ENCODE measurements around the gene GPRC5C.

GPRC5C gene

GRCh38 chr17:74450231-74450630 lies 18.3 kb downstream of the GPRC5C start:
- FAIRE-seq (no peak), DNase-seq (ENCODE audit: insufficient read length, low spot score) (no peak)

DNA sequence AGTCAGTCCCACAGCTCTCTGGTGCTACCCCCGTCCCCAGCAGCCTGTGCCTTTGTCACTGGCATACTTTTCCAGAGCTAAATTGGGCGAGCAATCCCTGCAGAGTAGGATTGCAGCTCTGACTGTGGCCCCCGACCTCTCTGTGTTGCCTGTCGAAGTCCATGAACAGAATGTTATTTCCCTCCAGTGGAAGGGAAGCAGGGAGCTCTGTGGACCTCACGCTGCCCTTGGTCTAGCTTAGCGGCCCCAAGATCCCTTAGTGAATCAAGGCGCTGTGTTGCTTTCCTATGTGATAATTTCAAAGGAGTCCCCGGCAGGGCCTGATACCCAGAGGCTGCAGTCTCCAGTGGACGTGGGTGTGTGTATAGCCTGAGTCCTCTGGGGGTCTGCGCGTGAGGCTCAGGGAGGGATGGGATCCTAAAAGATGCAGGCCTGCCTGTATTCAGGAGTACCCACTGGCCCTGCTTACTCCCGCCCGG lies 19.1 kb downstream of the GPRC5C start:
- FAIRE-seq, result no peak

DNA sequence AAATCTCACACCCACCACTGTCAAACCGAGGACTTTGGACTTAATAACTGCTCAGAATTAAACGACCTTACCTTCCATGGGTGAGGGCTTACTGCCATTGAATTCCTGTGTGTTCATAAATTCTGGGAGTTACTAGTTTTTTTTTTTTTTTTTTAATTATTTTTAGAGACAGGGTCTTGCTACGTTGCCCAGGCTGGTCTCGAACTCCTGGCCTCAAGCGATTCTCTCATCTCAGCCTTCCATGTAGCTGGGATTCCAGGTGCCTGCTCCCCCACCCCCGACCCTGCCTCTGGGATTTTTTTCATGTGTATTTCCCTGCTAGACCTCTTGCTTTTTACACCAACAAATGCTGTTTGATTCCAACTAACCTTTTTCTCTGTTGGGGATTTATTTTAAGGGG lies 19.7 kb downstream of the GPRC5C start:
- DNase-seq (ENCODE audit: insufficient read length, low spot score), result no peak
- no peak for FAIRE-seq

More for the DNA sequence above, 19.1 kb downstream of the GPRC5C start:
- DNase-seq (ENCODE audit: insufficient read length, low spot score), result no peak

GRCh38 chr17:74452033-74452840 lies 20.3 kb downstream of the GPRC5C start:
- no peak for DNase-seq (ENCODE audit: insufficient read length, low spot score)
- FAIRE-seq, result no peak

DNA sequence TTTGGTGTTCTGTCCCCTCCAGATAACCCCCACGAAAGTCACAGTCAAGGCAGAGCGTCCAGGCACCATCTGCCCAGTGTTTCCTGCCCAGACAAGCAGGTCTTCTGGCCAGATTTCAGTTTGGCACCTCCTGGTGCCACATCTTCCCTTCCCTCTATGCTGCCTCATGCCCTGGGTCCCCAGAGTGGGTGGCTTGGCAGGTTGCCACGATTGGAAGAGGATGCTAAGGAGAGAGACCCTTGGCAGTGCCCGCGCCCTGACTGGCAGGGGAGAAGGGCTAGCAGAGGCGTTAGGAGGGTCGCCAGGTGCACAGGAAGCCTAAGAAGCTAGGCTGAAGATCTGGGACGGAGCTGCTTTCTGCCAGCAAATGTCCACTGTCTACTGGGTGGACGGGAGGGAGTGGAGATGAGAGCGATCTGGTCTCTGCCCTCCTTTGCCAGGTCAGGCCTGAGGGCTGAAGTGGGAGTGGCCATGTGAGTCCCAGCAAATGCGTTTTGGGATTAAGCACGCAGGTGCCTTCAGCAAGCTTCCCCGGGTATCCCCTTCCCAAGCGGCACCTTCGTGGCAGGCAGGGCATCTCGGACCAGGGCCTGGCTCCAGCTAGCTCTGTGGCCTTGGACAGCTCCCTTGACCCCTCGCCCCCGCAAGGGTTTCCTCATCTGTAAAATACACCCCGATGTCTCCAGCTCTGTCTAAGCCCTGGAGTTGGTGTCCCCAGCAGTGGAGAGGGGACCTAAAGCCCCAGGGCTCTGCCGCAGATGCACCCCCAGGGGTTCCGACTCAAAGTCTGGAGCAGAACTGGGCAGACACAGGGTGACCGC lies 21.2 kb downstream of the GPRC5C start:
- FAIRE-seq (no peak), DNase-seq (ENCODE audit: insufficient read length, low spot score) (no peak)

DNA sequence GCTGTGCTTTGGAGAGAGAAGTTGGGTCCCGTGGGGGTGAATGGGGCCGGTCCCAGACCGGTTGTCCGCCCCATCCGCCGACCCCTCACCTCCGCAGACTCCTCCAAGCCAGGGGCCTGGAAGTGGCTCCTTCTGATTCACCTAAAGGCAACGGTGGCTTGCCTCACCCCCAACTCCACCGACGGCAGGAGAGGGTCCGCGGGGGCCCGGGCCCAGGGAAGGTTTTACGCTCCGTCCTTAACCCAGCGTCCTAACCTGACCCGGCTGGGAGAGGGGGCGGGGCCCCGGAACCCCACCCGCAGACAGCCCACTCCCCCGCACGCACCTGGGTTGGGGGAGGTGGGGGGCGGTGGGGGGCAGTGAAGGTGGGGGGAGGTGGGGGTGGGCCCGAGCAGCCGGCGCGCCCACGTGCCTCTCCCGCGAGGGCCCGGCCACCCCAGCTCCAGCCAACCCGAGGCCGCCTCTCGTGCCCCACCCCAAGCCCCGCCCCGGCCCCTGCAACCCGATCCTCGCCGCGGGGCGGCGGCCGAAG lies 21.8 kb downstream of the GPRC5C start:
- DNase-seq (ENCODE audit: insufficient read length, low spot score) (peak; percentile 98), FAIRE-seq (no peak)

DNA sequence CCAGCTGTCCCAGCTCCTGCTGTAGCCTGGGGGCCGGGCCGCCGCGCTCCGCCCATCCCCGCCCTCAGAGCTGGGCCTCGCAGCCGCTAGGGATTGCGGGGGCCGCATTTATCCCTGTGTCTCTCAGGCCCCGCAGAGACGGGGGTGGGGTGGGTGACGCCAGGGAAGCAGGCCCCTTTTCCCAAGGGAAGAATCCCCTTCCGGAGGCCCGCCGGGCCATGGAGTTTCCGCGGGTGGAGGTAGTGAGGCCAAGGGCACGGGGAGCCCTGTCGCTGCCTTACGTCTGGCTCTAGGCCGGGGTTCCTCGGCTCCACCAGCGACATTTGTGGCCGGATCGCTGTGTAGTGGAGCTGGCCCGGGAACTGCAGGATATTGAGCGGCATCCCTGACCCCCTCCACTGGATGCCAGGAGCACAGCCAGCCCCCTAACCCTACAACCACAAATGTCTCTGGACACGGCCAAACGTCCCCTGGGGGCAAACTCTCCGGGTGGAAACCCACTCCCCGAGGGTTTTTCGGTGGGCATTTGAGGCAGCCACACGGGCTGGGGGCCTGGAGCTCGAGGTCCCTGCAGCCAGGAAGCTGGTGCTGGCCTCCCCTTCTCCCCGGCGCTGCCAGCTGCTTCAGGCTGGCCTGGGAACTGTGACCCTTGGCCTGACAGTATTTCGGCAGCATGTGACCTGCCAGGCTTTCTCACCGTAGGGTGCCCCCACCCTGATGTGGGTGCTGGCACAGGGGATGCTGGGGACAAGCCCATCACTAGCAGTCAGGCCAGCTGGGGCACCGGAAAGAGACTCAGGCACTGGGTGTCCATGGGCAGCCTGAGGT lies 22.5 kb downstream of the GPRC5C start:
- DNase-seq (ENCODE audit: insufficient read length, low spot score), result no peak
- peak; percentile 79 for FAIRE-seq

DNA sequence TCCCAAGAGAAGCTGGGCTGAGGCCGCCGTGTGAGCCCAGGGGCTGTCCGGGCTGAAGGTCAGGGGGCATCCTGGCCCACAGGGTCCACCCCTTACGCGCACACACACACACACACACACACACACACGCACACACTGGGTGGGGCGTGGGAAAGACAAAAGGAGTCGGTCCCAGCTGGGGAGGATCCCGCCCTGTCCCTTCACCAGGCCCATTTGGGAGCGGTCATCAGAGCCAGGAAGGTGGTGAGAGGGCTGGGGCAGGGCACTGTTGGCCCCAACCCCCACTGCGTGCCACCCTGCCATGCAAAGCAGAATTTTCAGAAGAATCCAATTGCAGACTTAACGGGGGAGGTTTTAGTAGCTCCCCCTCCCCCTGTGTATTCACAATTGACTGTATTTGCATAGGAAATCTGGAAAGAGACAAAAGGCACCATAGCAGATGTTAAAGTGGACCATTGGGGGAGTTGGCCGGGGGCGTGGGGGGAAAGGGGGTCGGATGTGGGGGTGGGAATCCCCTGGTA lies 23.2 kb downstream of the GPRC5C start:
- FAIRE-seq, result no peak

DNA sequence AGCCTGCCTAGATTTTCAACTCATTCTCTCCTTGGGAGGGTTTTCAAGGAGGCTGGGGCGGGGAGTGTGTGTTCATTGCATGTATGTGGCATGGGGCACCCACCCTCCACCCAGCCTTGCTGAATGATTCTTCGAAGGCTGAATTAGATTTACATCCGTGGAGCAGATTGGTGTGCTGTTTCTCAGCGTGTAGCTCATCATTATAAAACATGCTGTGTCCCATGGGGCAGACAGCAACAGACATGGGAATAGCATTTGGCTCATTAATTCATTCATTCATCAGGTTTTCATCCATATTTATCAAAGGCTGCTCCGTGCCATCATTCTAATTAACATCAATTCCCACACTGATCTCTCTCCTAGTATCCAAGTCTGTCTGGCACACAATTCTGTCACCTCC lies 23.9 kb downstream of the GPRC5C start:
- FAIRE-seq (no peak), DNase-seq (ENCODE audit: insufficient read length, low spot score) (no peak)

More for the DNA sequence above, 23.2 kb downstream of the GPRC5C start:
- DNase-seq (ENCODE audit: insufficient read length, low spot score), result no peak

DNA sequence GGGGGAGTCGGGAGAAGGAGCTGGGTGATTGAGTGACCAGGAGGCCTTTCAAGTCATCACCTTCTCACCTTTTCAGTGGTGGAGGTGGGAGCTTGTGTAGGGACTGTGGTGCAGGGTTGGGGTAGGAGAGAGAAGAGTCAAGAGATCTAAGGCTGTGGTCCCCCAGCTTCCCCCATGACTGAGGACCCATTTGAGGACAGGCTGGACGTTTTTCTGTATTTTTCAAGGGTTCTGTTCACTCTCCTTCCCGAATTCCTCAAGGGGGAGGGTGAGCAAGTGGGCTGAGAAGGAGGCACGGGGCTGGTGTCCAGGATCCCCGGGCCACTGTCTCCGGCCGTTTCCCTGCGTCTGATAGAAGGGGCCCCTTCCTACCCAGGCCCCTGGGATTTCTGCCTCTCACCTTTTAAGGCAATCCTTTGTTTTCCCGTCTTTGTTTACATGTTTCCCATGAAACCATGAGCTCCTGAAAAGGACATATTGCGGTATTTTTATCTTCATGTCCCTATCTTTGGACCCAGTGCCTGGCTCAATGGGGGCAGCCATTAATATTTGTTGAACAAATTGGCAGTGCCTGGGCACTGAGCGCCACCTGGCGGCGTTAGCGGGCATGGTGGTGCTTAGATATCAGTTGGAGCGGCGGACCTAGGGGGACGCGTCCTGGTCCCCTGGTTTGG lies 25.4 kb downstream of the GPRC5C start:
- peak; percentile 51 for DNase-seq (ENCODE audit: insufficient read length, low spot score)
- FAIRE-seq, result peak; percentile 95

DNA sequence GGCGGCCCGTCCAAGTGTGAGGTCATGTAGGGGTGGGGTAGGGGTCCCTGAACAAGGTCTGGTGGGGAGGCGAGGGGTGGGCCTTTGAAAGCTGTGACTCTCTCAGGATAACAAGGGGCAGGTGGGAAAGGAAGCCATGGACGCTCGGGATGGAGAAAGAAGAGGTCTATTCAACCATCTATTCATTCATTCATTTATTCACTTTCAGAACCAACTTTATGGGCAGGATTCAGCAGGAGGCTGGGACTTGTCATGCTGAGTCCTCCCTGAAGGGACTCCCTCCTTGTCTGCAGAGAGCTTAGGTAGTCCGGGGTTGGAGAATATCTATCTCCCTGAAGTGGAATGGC lies 25.9 kb downstream of the GPRC5C start:
- DNase-seq (ENCODE audit: insufficient read length, low spot score) (no peak), FAIRE-seq (no peak)

GRCh38 chr17:74458835-74459234 lies 26.9 kb downstream of the GPRC5C start:
- no peak for DNase-seq (ENCODE audit: insufficient read length, low spot score)
- no peak for FAIRE-seq

- no peak for DNase-seq (ENCODE audit: insufficient read length, low spot score)
- FAIRE-seq, result no peak
These were observed 27.7 kb downstream of the GPRC5C start for GRCh38 chr17:74459622-74460021.

DNA sequence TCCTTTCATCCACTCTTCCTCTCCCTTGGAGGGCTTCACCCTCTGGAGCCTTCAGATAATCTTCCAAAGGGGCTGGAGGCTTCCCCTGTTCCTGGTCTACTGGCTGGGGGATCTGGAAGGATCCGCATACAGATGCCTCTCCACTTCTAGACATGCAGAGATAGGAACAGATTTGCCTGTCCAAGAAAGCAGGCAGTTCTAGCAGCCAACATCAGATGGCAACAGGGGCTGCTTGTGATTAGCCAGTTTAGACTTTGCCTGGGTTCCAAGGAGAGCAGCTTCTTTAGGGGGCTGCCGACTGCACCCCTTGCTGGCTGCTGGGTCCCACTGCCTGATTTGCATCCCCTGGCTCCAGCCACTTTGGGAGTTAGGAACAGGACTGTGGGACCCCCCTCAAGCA lies 28.4 kb downstream of the GPRC5C start:
- FAIRE-seq (no peak), DNase-seq (ENCODE audit: insufficient read length, low spot score) (no peak)

DNA sequence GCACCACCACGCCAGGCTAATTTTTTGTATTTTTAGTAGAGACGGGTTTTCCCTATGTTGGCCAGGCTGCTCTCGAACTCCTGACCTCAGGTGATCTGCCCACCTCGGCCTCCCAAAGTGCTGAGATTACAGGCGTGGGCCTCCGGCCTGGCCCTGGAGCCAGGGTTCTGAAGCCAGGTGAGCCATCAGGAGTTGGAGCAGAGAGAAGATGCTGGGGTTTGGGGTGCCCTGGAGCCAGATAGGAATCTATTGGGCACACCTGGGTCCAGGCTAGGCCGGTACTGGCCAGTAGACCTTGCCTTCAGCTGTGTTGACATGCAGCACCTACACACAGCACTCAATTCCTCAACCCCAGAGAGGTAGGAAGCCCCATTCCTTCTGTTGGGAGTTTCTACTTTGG lies 29.1 kb downstream of the GPRC5C start:
- FAIRE-seq, result no peak

DNA sequence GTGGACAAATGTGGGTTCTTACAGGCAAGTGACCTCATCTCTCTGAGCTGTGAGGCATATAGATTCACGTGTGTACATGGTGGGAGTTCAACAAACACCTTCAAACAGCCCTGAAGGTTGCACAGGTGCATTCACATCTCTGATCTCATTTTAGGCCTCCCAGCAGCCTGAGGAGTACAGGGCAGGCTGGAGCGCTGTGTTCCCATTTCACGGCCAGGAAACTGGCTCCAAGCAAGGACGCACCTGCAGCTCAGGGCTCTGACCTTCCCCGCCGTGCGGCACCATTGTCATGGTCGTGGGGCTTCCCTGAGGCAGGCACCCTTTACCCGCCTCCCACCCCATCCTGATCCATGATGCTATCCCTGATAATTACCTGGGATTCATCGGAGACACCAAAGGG lies 29.7 kb downstream of the GPRC5C start:
- DNase-seq (ENCODE audit: insufficient read length, low spot score) (no peak), FAIRE-seq (no peak)

More for the DNA sequence above, 29.1 kb downstream of the GPRC5C start:
- no peak for DNase-seq (ENCODE audit: insufficient read length, low spot score)

DNA sequence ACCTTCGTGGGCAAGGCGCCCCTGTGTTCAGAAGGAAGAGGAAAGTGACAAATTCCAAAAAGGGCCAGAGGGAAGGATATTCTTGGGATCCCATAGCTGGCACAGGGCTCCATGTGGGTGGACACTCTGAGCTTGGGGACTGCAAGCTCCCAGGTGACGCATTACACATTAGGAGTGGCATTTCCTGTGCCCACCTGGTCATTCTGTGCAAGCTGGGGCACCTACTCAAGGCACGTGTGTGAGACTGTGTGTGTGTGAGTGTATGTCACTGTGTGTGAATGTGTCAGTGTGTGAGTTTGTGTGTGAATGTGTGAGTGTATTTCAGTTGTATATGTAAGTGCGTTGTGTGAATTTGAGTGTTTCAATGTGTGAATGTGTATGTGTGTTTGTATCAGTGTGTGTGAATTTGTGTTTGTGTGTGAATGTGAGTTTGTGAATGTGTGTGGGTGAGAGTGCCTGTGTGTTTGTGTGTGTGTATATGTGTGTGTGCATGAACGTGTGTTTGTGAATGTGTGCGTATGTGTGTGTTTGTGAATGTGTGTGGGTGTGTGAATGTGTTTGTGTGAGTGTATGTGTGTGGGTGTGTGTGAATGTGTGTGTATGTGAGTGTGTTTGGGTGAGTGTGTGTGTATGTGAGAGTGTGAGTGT lies 33.0 kb downstream of the GPRC5C start:
- DNase-seq (ENCODE audit: insufficient read length, low spot score) (no peak), FAIRE-seq (peak; percentile 45)

DNA sequence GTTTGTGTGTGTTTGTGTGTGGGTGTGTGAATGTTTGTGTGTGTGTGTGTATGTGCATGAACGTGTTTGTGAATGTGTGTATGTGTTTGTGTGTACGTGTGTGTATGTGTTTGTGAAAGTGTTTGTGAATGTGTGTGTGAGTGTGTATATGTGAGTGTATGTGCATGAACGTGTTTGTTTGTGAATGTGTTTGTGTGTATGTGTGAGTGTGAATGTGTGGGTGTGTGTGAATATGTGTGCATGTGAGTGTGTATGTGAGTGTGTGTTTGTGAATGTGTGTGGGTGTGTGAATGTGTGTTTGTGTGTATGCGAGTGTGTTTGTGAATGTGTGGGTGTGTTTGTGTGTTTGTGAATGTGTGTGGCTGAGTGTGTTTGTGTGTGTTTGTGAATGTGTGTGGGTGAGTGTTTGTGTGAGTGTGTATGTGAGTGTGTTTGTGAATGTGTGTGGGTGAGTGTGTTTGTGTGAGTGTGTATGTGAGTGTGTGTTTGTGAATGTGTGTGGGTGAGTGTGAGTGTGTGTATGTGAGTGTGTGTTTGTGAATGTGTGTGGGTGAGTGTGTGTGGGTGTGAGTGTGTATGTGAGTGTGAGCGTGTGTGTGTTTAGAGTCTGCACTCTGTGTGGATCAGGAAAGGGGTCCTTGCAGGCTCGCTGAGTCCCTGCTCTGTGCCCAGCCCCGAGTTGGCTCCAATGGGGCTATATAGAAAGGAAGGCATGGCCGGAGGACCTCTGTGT lies 33.7 kb downstream of the GPRC5C start:
- no peak for DNase-seq (ENCODE audit: insufficient read length, low spot score)
- FAIRE-seq, result no peak

Measured in GM19239 (cell line).